H4 (cell line): Measurements from ENCODE around the gene ACACA. TPM values are rescaled to one million over a fixed set of nuclear protein-coding genes. Genes with fewer than 3 reads are reported as not detected.

Experiments
- DNase-seq: peaks from one replicate; pipeline ENCODE4 v3.0.0-alpha.2; 2015; ENCODE audit warnings: low spot score
- total RNA-seq: library from RNA; depleted of rRNA; stranded (reverse); fragments of >200 nt; shearing (Covaris generic); gene quantifications from 2 replicates; pipeline ENCODE4 v1.2.3, GENCODE V29; 2014

ACACA gene
- total RNA-seq, 1 experiment from 2014 or later, result 27.6 TPM

- no peak for DNase-seq
These were observed 62.1 kb downstream of the ACACA start for GRCh38 chr17:37344519-37344918.

- DNase-seq, result no peak
These were observed 64.0 kb downstream of the ACACA start for GRCh38 chr17:37342589-37342988.

GRCh38 chr17:37340804-37341203 is 65.8 kb downstream of the ACACA start:
- DNase-seq, result no peak

GRCh38 chr17:37339321-37339720 is 67.3 kb downstream of the ACACA start:
- DNase-seq, result no peak

GRCh38 chr17:37338847-37339246 is 67.8 kb downstream of the ACACA start:
- no peak for DNase-seq

- DNase-seq, result peak; percentile 47
These were observed 79.1 kb downstream of the ACACA start for GRCh38 chr17:37327341-37328090.

GRCh38 chr17:37322826-37323561 is 83.6 kb downstream of the ACACA start:
- DNase-seq, result no peak

- DNase-seq, result no peak
These were observed 84.5 kb downstream of the ACACA start for GRCh38 chr17:37322106-37322505.

- DNase-seq, result no peak
These were observed 87.6 kb downstream of the ACACA start for GRCh38 chr17:37318931-37319594.

- DNase-seq, result no peak
These were observed 88.8 kb downstream of the ACACA start for GRCh38 chr17:37317867-37318266.

- no peak for DNase-seq
These were observed 91.0 kb downstream of the ACACA start for GRCh38 chr17:37315601-37316000.

- no peak for DNase-seq
These were observed 94.3 kb downstream of the ACACA start for GRCh38 chr17:37312137-37312923.

- no peak for DNase-seq
These were observed 95.7 kb downstream of the ACACA start for GRCh38 chr17:37310940-37311339.

GRCh38 chr17:37309051-37309450 is 97.6 kb downstream of the ACACA start:
- DNase-seq, result no peak

GRCh38 chr17:37305406-37305905 is 101.2 kb downstream of the ACACA start:
- no peak for DNase-seq

GRCh38 chr17:37301288-37301687 is 105.3 kb downstream of the ACACA start:
- DNase-seq, result no peak

GRCh38 chr17:37300683-37301082 is 106.0 kb downstream of the ACACA start:
- no peak for DNase-seq

GRCh38 chr17:37299257-37299980 is 107.2 kb downstream of the ACACA start:
- no peak for DNase-seq

GRCh38 chr17:37295888-37296287 is 110.7 kb downstream of the ACACA start:
- DNase-seq, result no peak

GRCh38 chr17:37294888-37295287 is 111.7 kb downstream of the ACACA start:
- DNase-seq, result no peak

GRCh38 chr17:37293770-37294169 is 112.9 kb downstream of the ACACA start:
- no peak for DNase-seq
